WERI-Rb-1 (cell line): Measurements from ENCODE around the gene CYP4A22.

Experiments used
- DNase-seq: peaks from one replicate; pipeline ENCODE4 v3.0.0-alpha.2; 2020
- H3K27ac ChIP-seq: fragments of 250-450 bp; sonication (Bioruptor Pico); 2 replicates; pipeline ENCODE4 v1.5.1; 2020; ENCODE audit warnings: mild to moderate bottlenecking, moderate library complexity
- H3K27me3 ChIP-seq: fragments of 250-450 bp; sonication (Bioruptor Pico); 2 replicates; pipeline ENCODE4 v1.5.1; 2021; ENCODE audit warnings: mild to moderate bottlenecking, low read depth, moderate library complexity; ENCODE audit not compliant: insufficient read depth, severe bottlenecking
- H3K36me3 ChIP-seq: fragments of 250-450 bp; sonication (Bioruptor Pico); 2 replicates; pipeline ENCODE4 v1.5.1; 2020; ENCODE audit warnings: mild to moderate bottlenecking, moderate library complexity
- H3K4me3 ChIP-seq: 2 replicates; pipeline ENCODE4 v1.5.1; 2011; ENCODE audit warnings: low read depth, mild to moderate bottlenecking, control low read depth, low read length
- H3K9me3 ChIP-seq: fragments of 250-450 bp; sonication (Bioruptor Pico); 2 replicates; pipeline ENCODE4 v1.5.1; 2021; ENCODE audit warnings: mild to moderate bottlenecking, moderate library complexity; ENCODE audit not compliant: severe bottlenecking
- CTCF ChIP-seq: IDR thresholded peaks from 2 replicates; pipeline ENCODE4 v1.5.1; 2011; ENCODE audit warnings: low read depth, mild to moderate bottlenecking, control low read depth, inconsistent platforms, low read length

Gene CYP4A22

DNA sequence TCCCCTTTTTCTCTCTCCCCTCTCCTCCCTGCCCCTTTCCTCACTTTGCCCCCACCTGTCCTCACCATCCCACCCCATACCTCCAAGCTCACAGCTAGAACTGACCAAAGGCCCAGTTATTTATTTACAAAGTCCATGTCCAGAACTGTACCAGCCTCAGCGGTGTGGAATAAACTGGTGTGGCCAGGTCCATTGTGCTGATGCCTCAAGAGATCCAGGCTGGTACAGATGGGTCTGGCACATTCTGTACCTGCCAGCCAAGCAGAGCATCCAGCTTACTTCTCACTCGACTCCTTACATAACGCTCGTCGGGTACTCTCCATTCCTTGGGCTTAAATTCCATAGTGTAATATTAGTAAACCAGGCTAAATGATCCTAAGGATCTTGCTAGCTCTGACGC is 40.8 kb downstream of the CYP4A22 start:
- no peaks in the 10 kb centered on the region for H3K9me3 ChIP-seq
- peaks cover 8% of the 10 kb centered on the region for H3K27me3 ChIP-seq
- no peak overlapping the region for H3K27ac ChIP-seq
- DNase-seq: no peak
- no peaks in the 10 kb centered on the region for H3K36me3 ChIP-seq
- TF ChIP-seq CTCF: no peak
- H3K4me3 ChIP-seq: no peak overlapping the region

GRCh38 chr1:47178654-47179016 is 41.4 kb downstream of the CYP4A22 start:
- no peak for DNase-seq
- H3K27me3 ChIP-seq: peaks cover 8% of the 10 kb centered on the region
- TF ChIP-seq CTCF: no peak
- H3K27ac ChIP-seq: no peak overlapping the region
- H3K4me3 ChIP-seq: peak overlapping the region; percentile 31
- H3K9me3 ChIP-seq: no peaks in the 10 kb centered on the region
- H3K36me3 ChIP-seq: no peaks in the 10 kb centered on the region

DNA sequence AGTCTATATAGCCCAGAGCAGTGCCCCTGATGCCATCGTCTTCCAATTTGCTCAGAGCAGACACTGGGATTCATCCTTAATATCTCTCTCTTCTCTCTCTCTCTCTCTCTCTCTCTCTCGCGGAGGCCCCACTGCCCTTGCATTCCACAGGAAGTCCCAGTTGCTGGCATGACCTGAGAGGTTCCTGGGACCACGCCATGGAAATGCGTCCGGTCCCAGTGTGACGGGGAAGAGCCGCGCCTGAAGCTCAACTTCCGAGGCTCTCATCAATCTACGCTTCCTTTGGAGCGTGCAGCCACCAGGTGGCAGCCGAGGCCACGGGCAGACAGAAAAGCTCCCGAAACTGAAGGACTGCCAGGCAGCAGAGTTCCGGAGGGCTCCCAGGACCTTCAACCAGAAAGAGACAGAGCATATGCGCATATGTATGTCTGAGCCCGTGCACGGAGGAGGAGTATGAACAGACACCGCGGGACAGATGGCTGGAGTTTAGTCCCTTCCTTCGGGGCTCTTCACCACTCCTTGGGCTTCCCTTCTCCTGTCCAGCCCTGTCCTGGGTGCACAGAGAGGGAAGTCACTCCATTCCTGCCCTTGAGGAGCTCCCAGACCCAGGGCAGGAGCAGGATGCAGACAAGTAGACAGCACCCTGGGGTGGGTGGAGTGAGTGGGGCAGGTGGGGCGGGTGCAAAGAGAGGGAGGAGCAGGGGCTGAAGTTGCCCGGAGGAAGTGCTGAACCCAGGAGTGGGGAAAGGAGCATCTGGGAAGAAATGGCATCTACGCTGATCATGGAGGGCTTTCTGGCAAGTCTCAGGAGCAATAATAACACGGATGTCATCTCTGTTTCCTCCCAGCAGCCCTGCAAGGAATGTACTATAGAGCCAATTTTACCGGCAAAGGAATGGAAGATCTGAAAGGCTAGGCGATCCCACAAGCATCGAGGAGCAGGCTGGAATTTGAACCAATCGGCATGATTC is 42.1 kb downstream of the CYP4A22 start:
- Histone ChIP-seq H3K36me3 (no peaks in the 10 kb centered on the region), H3K27ac (no peak overlapping the region), H3K9me3 (no peaks in the 10 kb centered on the region), H3K4me3 (peak overlapping the region; percentile 31), H3K27me3 (peaks cover 8% of the 10 kb centered on the region)
- peak; percentile 92 for DNase-seq
- peak; percentile 94 for TF ChIP-seq CTCF

- no peaks in the 10 kb centered on the region for H3K36me3 ChIP-seq
- H3K27me3 ChIP-seq: peaks cover 6% of the 10 kb centered on the region
- DNase-seq: no peak
- H3K4me3 ChIP-seq: no peak overlapping the region
- no peak overlapping the region for H3K27ac ChIP-seq
- no peaks in the 10 kb centered on the region for H3K9me3 ChIP-seq
- TF ChIP-seq CTCF: no peak
These were observed 42.8 kb downstream of the CYP4A22 start for GRCh38 chr1:47179988-47180563.

GRCh38 chr1:47180603-47181094 is 43.4 kb downstream of the CYP4A22 start:
- no peak overlapping the region for H3K27ac ChIP-seq
- H3K36me3 ChIP-seq: no peaks in the 10 kb centered on the region
- TF ChIP-seq CTCF: no peak
- H3K9me3 ChIP-seq: no peaks in the 10 kb centered on the region
- H3K27me3 ChIP-seq: peaks cover 4% of the 10 kb centered on the region
- H3K4me3 ChIP-seq: no peak overlapping the region
- no peak for DNase-seq
